GM12878 (cell line): ENCODE results near the gene IGIP. TPM values are rescaled to one million over a fixed set of nuclear protein-coding genes. Genes with fewer than 3 reads are reported as not detected.

ENCODE experiments used
- ATAC-seq: fragments of 200-7000 bp; cut with Tn5 transposase; 3 replicates; pipeline ENCODE4 v1.9.1; 2020; ENCODE audit warnings: mild to moderate bottlenecking, moderate library complexity
- BruUV-seq: library from RNA; stranded (reverse); fragments of 400-500 nt; replicated peaks from 2 replicates; lab custom pipeline; 2021; lab: Mats Ljungman, UMichigan
- CTCF ChIA-PET: fragments of 300-600 bp; sonication (Branson Sonifier 250); formaldehyde crosslinking; extraction: SDS; loops from one replicate; lab custom pipeline; 2021; ENCODE audit warnings: inconsistent platforms; lab: Yijun Ruan, JAX
- POLR2A ChIA-PET: fragments of 350-600 bp; formaldehyde crosslinking; extraction: SDS; loops from one replicate; lab custom pipeline; 2021; ENCODE audit warnings: inconsistent platforms; lab: Charles Lee
- RAD21 ChIA-PET: fragments of 300-600 bp; sonication (Branson Sonifier 250); formaldehyde crosslinking; loops from one replicate; lab custom pipeline; 2023; ENCODE audit warnings: antibody characterized with exemption; ENCODE audit not compliant: unreplicated experiment; lab: Charles Lee
- SMC1A ChIA-PET: fragments of 300-600 bp; sonication (Branson Sonifier 250); formaldehyde crosslinking; loops from one replicate; lab custom pipeline; 2023; ENCODE audit not compliant: unreplicated experiment, uncharacterized antibody; lab: Charles Lee
- DNase-seq: peaks from one replicate; pipeline ENCODE4 v3.0.0-alpha.2; 2011; ENCODE audit warnings: low read depth, low spot score
- FAIRE-seq: peaks from 3 replicates; lab custom pipeline; 2011; peaks lifted over from hg19 to GRCh38; lab: Jason Lieb, UNC
- H2AFZ ChIP-seq: 2 replicates; pipeline ENCODE4 v1.6.0; 2011; ENCODE audit warnings: low read depth, low read length, control low read depth; ENCODE audit not compliant: control insufficient read depth
- H3K27ac ChIP-seq: 2 replicates; pipeline ENCODE4 v1.5.1; 2011; ENCODE audit warnings: control low read depth; ENCODE audit not compliant: control insufficient read depth, insufficient read depth
- H3K27me3 ChIP-seq, 2 experiments: replicated peaks in 1 of 2; 2 replicates each; pipeline versions ENCODE4 v1.6.0 to v1.6.1; 2011; ENCODE audit warnings: low read length in 1 of 2; ENCODE audit not compliant: control insufficient read depth in 2 of 2, insufficient read depth in 2 of 2
- H3K36me3 ChIP-seq, 2 experiments: 2 replicates each; pipeline ENCODE4 v1.5.1; 2011; ENCODE audit warnings: low read length in 1 of 2; ENCODE audit not compliant: control insufficient read depth in 2 of 2, insufficient read depth in 2 of 2
- H3K4me1 ChIP-seq: 2 replicates; pipeline ENCODE4 v1.6.1; 2011; ENCODE audit warnings: mild to moderate bottlenecking, low read length, moderate library complexity, mixed read lengths; ENCODE audit not compliant: control insufficient read depth, insufficient read depth
- H3K4me2 ChIP-seq: 2 replicates; pipeline ENCODE4 v1.6.0; 2011; ENCODE audit warnings: control low read depth; ENCODE audit not compliant: control insufficient read depth, insufficient read depth
- H3K4me3 ChIP-seq: fragments of 200-600 bp; sonication (generic); 2 replicates; pipeline ENCODE4 v1.5.1; 2016
- H3K79me2 ChIP-seq: 2 replicates; pipeline ENCODE4 v1.6.0; 2011; ENCODE audit warnings: low read length; ENCODE audit not compliant: control insufficient read depth, insufficient read depth
- H3K9ac ChIP-seq: 2 replicates; pipeline ENCODE4 v1.8.0; 2011; ENCODE audit warnings: low read length, control low read depth, mixed read lengths; ENCODE audit not compliant: control insufficient read depth, insufficient read depth
- H3K9me3 ChIP-seq: replicated peaks from 3 replicates; pipeline ENCODE4 v1.5.1; 2011; ENCODE audit warnings: mild to moderate bottlenecking, low read length; ENCODE audit not compliant: control insufficient read depth, insufficient read depth
- H4K20me1 ChIP-seq: 2 replicates; pipeline ENCODE4 v1.6.0; 2011; ENCODE audit not compliant: control insufficient read depth, insufficient read depth
- ATF2 ChIP-seq: IDR thresholded peaks from 2 replicates; pipeline ENCODE4 v1.6.1; 2012; ENCODE audit warnings: low read length, inconsistent platforms
- BACH1 ChIP-seq: fragments of 450-650 bp; IDR thresholded peaks from 2 replicates; pipeline ENCODE4 v1.6.1; 2017; ENCODE audit warnings: mild to moderate bottlenecking, borderline replicate concordance
- CBFB ChIP-seq: IDR thresholded peaks from 2 replicates; pipeline ENCODE4 v1.6.1; 2016; ENCODE audit warnings: antibody characterized with exemption, low read depth
- HDAC2 ChIP-seq: fragments of 200-600 bp; sonication (generic); IDR thresholded peaks from 2 replicates; pipeline ENCODE4 v1.6.1; 2017
- HSF1 ChIP-seq: fragments of 150-350 bp; IDR thresholded peaks from 2 replicates; pipeline ENCODE4 v1.6.1; 2014; ENCODE audit warnings: mild to moderate bottlenecking, low read depth, low read length
- IRF4 ChIP-seq: IDR thresholded peaks from 2 replicates; pipeline ENCODE4 v1.6.1; 2011; ENCODE audit warnings: low read depth, low read length
- MAX ChIP-seq: IDR thresholded peaks from 2 replicates; pipeline ENCODE4 v1.6.1; 2012; ENCODE audit warnings: low read depth, low read length, improper control_type of control experiment
- POLR2AphosphoS5 ChIP-seq: IDR thresholded peaks from 2 replicates; pipeline ENCODE4 v1.6.1; 2011; ENCODE audit warnings: mild to moderate bottlenecking, low read length, inconsistent platforms
- ZNF274 ChIP-seq: IDR thresholded peaks from one replicate; pipeline ENCODE4 v1.8.0; 2011; ENCODE audit not compliant: insufficient read length, insufficient read depth
- ZZZ3 ChIP-seq: IDR thresholded peaks from 2 replicates; pipeline ENCODE4 v1.6.1; 2011; ENCODE audit warnings: low read depth; ENCODE audit not compliant: control insufficient read depth, insufficient read length
- WGBS: methylation state at CpG from one replicate; pipeline ENCODE4 v1.1.6; 2016; ENCODE audit warnings: low lambda C conversion rate; ENCODE audit not compliant: insufficient replicate concordance, insufficient coverage; ENCODE audit errors: missing lambda C conversion rate; 5-methylcytosine and 5-hydroxymethylcytosine counted together
- in situ Hi-C: fragments of 300-500 bp; cut with MboI; formaldehyde crosslinking; loops from 9 replicates; pipeline ENCODE4 v1.14.3; 2018; ENCODE audit warnings: mixed read lengths
- intact Hi-C: fragments of 100-400 bp; cut with micrococcal nuclease; formaldehyde crosslinking; loops from one replicate; pipeline ENCODE4 v1.14.2; 2022; ENCODE audit not compliant: unreplicated experiment
- polyA plus RNA-seq, 11 experiments: library from polyadenylated mRNA; depleted of rRNA in 4 of 11; unstranded in 6 of 11; stranded (reverse) in 5 of 11; fragments of >200 nt; fragmentation: Nextera tagmentation in 4 of 11; fragmentation: Illumina TruSeq in 1 of 11; extraction: Ambion mirVana in 4 of 11; extraction: Trizol in 1 of 11; gene quantifications; 1 replicate in 1 of 11; 2 replicates in 10 of 11; pipeline versions ENCODE4 v1.2.1 to v1.2.3, GENCODE V29; 2011 to 2016; ENCODE audit warnings: inconsistent platforms in 2 of 11, missing spikeins in 2 of 11, low read depth in 1 of 11
- total RNA-seq, 4 experiments: library from RNA; depleted of rRNA in 3 of 4; stranded (reverse); fragments of >200 nt in 3 of 4; fragmentation: Illumina TruSeq in 1 of 4; extraction: Trizol in 1 of 4; gene quantifications; 2 replicates each; pipeline versions ENCODE4 v1.2.1 to v1.2.3, GENCODE V29; 2013 to 2021

Gene IGIP
- total and polyA plus RNA-seq, 10 of the 15 experiments (the other 5 are each of a cell fraction or from before 2014, with no cell fraction given) = 0.58 to 3.3 (median 1.9) TPM

- H3K27ac ChIP-seq = no peak overlapping the region
- WGBS = 46% methylated on average over 2 of the region's 2 CpGs
- no peaks in the 10 kb centered on the region for H3K9me3 ChIP-seq
- peaks cover 4% of the 10 kb centered on the region; the same call in 1 of the 2 replicates for H3K4me1 ChIP-seq
- TF ChIP-seq BACH1 = no peak
- TF ChIP-seq ZZZ3 = no peak
- no peak for TF ChIP-seq IRF4
- no peak for TF ChIP-seq POLR2AphosphoS5
- TF ChIP-seq ATF2 = no peak
- TF ChIP-seq HSF1 = no peak
- TF ChIP-seq ZNF274 = no peak
- TF ChIP-seq HDAC2 = no peak
- TF ChIP-seq MAX = no peak
- TF ChIP-seq CBFB = no peak
- no peak overlapping the region for H3K4me3 ChIP-seq
- SMC1A ChIA-PET = interaction anchor here (0.6 to 1.5 kb wide), 4 partner anchors 18 to 1350 kb away, joined by 3 to 4 read pairs (median 4); no protein-coding TSS in a partner anchor
- no peak overlapping the region for H2AFZ ChIP-seq
- no TSS peak for BruUV-seq
- RAD21 ChIA-PET = interaction anchor here (1.0 to 1.4 kb wide), 2 partner anchors 10 to 74 kb away, joined by 3 to 4 read pairs; no protein-coding TSS in a partner anchor
- intact Hi-C loops = no loop called here
- peaks cover 5 to 6% of the 10 kb centered on the region in 2 experiments; a peak in 3 of 4 replicates for H3K27me3 ChIP-seq
- no peak for ATAC-seq
- CTCF ChIA-PET = interaction anchor here (0.6 to 19.8 kb wide), 2 partner anchors 77 to 116 kb away, joined by 3 to 353 read pairs; no protein-coding TSS in a partner anchor
- no peak overlapping the region for H3K9ac ChIP-seq
- POLR2A ChIA-PET = no interaction called here
- in situ Hi-C loops = loop anchor here (5.0 kb wide), 1 partner anchor 68 kb away; no protein-coding TSS in a partner anchor
- H4K20me1 ChIP-seq = peaks cover 3% of the 10 kb centered on the region; the same call in 1 of the 2 replicates
- H3K79me2 ChIP-seq = no peaks in the 10 kb centered on the region
- no peak for DNase-seq
- no peak for FAIRE-seq
- H3K4me2 ChIP-seq = no peak overlapping the region
- H3K36me3 ChIP-seq = no peaks in the 10 kb centered on the region
Measured at GRCh38 chr5:140150201-140150600, 24.5 kb downstream of the IGIP start.
